Urinary bladder (tissue), 4 donors: ENCODE data around the gene NAB1. TPM values are rescaled to one million over a fixed set of nuclear protein-coding genes. Genes with fewer than 3 reads are reported as not detected.

Source experiments
- DNase-seq: peaks from one replicate; pipeline ENCODE4 v3.0.0-alpha.2; 2015; ENCODE audit errors: extremely low spot score
- H3K27ac ChIP-seq: one replicate; pipeline ENCODE4 v1.5.1; 2013; ENCODE audit warnings: low read depth, mild to moderate bottlenecking, moderate library complexity
- H3K36me3 ChIP-seq: one replicate; pipeline ENCODE4 v1.6.1; 2013; ENCODE audit warnings: mild to moderate bottlenecking, moderate library complexity; ENCODE audit not compliant: insufficient read depth
- H3K4me1 ChIP-seq: one replicate; pipeline ENCODE4 v1.6.1; 2013; ENCODE audit warnings: mild to moderate bottlenecking, moderate library complexity; ENCODE audit not compliant: insufficient read depth
- H3K4me3 ChIP-seq: one replicate; pipeline ENCODE4 v1.5.1; 2013; ENCODE audit warnings: low read depth, low read length
- WGBS: extraction: QIAGEN DNeasy Blood & Tissue Kit; methylation state at CpG from one replicate; pipeline ENCODE4 v1.1.7; 2013; 5-methylcytosine and 5-hydroxymethylcytosine counted together
- polyA plus RNA-seq: library from polyadenylated mRNA; stranded (reverse); fragments of 200-250 nt; gene quantifications from one replicate; pipeline ENCODE4 v1.2.3, GENCODE V29; 2013
- total RNA-seq: library from RNA; depleted of rRNA; stranded (reverse); fragments of >200 nt; gene quantifications from one replicate; pipeline ENCODE4 v1.2.3, GENCODE V29; 2014
- donor health status: healthy with polysubstance abuse.
- donor health status: healthy.

Gene NAB1
- total and polyA plus RNA-seq, 2 donors, result 21.0 to 141 TPM

DNA sequence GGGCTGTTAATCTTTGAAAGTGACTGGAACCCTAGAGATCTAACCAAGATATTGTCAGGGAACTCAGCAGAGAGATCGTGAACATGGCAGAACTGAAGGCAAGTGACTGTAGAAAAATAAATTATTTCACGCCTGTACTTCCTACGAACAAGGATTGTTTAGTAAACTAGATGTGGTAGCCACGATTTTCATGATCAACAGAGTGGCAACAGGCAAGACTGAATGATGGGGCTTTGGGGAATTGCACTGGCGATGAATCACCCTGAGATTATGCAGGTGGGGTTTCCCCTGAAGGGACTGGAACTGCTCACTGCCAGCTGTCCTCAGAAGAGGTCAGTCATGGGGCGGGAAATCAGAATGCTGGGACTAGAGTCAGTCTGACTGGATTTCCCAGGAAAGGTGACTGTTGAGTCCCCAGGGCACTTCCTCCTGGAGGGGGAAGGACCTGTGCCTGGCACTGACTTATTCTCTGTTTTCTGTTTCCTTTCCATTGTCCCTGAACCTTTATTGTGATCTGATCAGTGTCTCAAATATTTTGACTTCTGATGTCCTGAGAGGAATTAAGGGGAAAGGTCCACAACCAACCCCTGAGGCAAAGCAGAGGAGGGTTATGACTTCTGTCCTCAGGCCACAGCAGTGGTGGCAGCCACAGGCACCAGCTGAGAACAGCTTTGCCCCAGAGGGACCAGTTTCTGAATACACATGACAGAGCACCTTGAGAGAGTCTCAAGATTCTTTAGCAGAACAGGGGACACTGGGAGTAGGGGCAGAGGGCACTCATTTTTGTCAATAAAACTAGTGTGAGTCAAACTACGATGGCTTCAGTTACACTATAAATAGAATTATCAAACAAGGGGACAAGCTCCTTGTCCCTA is 70.0 kb downstream of the NAB1 start:
- H3K27ac ChIP-seq, result no peak overlapping the region
- WGBS, result 51% methylated on average over 7 of the region's 7 CpGs
- H3K4me1 ChIP-seq, result no peaks in the 10 kb centered on the region
- H3K36me3 ChIP-seq, result no peaks in the 10 kb centered on the region
- no peak overlapping the region for H3K4me3 ChIP-seq
- no peak for DNase-seq

DNA sequence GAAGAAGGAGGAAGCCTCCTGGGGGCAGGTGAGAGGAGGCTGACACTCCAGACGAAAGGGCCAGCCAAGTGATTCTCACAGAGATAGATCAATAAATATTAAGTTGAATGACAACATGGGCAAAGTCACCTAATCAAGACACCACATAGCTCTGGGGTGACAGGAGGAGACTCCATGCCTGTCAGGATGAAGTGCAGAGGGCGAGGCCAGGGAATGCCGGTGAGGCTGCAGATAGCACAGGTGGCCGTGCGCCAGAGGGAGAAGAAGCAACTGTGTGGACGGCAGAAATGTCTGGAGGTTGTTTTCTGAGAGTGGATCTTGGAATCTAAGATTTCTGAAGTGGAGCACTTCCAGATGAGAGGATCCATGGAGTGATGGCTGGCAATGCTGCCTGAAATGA is 71.4 kb downstream of the NAB1 start:
- DNase-seq, result no peak
- Histone ChIP-seq H3K27ac (no peak overlapping the region), H3K4me3 (no peak overlapping the region), H3K4me1 (no peaks in the 10 kb centered on the region), H3K36me3 (no peaks in the 10 kb centered on the region)
- WGBS, result 79% methylated on average over 6 of the region's 6 CpGs

DNA sequence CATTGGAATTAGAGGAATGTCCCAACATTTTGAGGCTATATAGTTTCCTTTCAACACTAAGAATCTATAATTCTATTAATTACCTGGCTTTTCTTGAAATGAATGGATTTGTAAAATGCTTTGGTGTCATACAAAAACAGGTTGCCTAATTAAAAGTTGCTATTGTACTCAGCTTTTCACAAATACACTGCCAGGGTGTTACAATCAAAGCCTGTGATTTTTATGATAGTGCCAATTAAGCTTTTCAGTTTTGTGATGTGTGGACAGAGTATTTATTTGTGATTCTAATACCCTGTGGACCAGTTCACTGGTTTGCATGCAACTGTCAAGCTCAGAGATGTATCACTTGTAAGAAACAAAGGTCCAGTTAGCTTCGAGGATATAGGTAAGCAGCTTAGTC is 71.8 kb downstream of the NAB1 start:
- H3K36me3 ChIP-seq, result no peaks in the 10 kb centered on the region
- WGBS, result 60% methylated on average over 1 of the region's 1 CpG
- DNase-seq, result no peak
- H3K4me1 ChIP-seq, result no peaks in the 10 kb centered on the region
- no peak overlapping the region for H3K27ac ChIP-seq
- no peak overlapping the region for H3K4me3 ChIP-seq

- DNase-seq, result no peak
- Histone ChIP-seq H3K4me3 (no peak overlapping the region), H3K36me3 (no peaks in the 10 kb centered on the region), H3K27ac (no peak overlapping the region), H3K4me1 (no peaks in the 10 kb centered on the region)
- WGBS, result 90% methylated on average over 4 of the region's 4 CpGs
Observed at GRCh38 chr2:190722061-190722759, 73.3 kb downstream of the NAB1 start.

DNA sequence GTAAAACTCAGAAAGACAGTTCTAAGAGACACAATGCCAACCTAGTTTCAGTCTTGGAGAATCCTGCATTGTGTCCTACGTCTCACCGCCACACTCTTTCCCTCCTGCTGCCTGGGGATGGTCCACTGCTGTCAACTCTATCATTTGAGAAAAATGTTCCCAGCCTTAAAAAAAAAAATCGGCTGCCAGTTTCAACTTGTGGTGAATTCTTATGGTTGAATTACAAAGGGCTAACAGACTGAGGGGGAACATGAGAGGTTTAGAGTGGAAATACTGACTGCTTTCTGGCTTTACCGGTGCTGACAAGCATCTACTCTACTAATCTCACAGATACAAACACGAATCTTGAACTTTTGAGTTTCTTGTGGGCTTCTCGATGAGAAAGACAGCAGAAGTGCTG is 74.0 kb downstream of the NAB1 start:
- H3K4me3 ChIP-seq, result no peak overlapping the region
- WGBS, result 74% methylated on average over 6 of the region's 6 CpGs
- no peaks in the 10 kb centered on the region for H3K4me1 ChIP-seq
- H3K27ac ChIP-seq, result no peak overlapping the region
- H3K36me3 ChIP-seq, result no peaks in the 10 kb centered on the region
- no peak for DNase-seq

GRCh38 chr2:190723397-190724090 is 74.7 kb downstream of the NAB1 start:
- H3K27ac ChIP-seq, result no peak overlapping the region
- H3K36me3 ChIP-seq, result no peaks in the 10 kb centered on the region
- no peak for DNase-seq
- H3K4me3 ChIP-seq, result no peak overlapping the region
- whole genome bisulfite sequencing, result 78% methylated on average over 7 of the region's 7 CpGs
- no peaks in the 10 kb centered on the region for H3K4me1 ChIP-seq

- WGBS, result 62% methylated on average over 3 of the region's 3 CpGs
- Histone ChIP-seq H3K27ac (no peak overlapping the region), H3K4me3 (no peak overlapping the region), H3K4me1 (no peaks in the 10 kb centered on the region), H3K36me3 (no peaks in the 10 kb centered on the region)
- DNase-seq, result no peak
Observed at GRCh38 chr2:190726255-190726654, 77.4 kb downstream of the NAB1 start.

DNA sequence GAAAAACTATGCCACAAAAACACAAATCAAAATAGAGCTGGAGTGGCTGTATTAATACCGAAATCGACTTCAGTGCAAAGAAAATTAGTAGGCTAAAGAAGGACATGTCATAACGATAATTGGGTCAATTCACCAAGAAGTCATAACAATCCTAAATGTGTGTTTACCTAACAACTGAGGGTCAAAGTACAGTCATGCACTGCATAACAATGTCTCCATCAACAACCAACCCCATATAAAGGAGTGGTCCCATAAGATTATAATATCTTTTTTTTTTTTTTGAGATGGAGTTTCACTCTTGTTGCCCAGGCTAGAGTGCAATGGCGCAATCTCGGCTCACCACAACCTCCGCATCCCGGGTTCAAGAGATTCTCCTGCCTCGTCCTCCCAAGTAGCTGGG is 87.5 kb downstream of the NAB1 start:
- DNase-seq, result no peak
- Histone ChIP-seq H3K4me1 (no peaks in the 10 kb centered on the region), H3K4me3 (no peak overlapping the region), H3K27ac (no peak overlapping the region), H3K36me3 (no peaks in the 10 kb centered on the region)
- WGBS, result 97% methylated on average over 8 of the region's 8 CpGs

GRCh38 chr2:190740449-190740848 is 91.6 kb downstream of the NAB1 start:
- H3K36me3 ChIP-seq, result no peaks in the 10 kb centered on the region
- H3K27ac ChIP-seq, result no peak overlapping the region
- no peaks in the 10 kb centered on the region for H3K4me1 ChIP-seq
- DNase-seq, result no peak
- no peak overlapping the region for H3K4me3 ChIP-seq
- 90% methylated on average over 2 of the region's 2 CpGs for WGBS

Other genes starting within 250 kb of the NAB1 start
- gene MFSD6, start 240.7 kb upstream of the NAB1 start, total RNA-seq, result 16.3 TPM
- gene MFSD6, start 240.7 kb upstream of the NAB1 start, polyA plus RNA-seq, result 19.3 TPM
- 15.0 TPM for gene NEMP2, start 114.4 kb upstream of the NAB1 start, total RNA-seq
- gene NEMP2, start 114.4 kb upstream of the NAB1 start, polyA plus RNA-seq, result 1.7 TPM
- 312 TPM for gene GLS, start 231.7 kb downstream of the NAB1 start, total RNA-seq
- gene GLS, start 231.7 kb downstream of the NAB1 start, polyA plus RNA-seq, result 27.6 TPM